Keratinocyte (primary cell): ENCODE results near the gene ADRB2.

Experiments used
- CTCF ChIP-seq, 3 experiments: IDR thresholded peaks in 1 of 3; conservative IDR thresholded peaks in 1 of 3; optimal IDR thresholded peaks in 1 of 3; 2 replicates in 2 of 3; 3 replicates in 1 of 3; pipeline versions ENCODE3 to v1.5.1; 2011; ENCODE audit warnings: low read length in 3 of 3, mild to moderate bottlenecking in 3 of 3, moderate library complexity in 2 of 3, control low read depth in 1 of 3, inconsistent platforms in 1 of 3; ENCODE audit not compliant: insufficient read depth in 2 of 3; ENCODE audit errors: extremely low read depth in 1 of 3
- EZH2 ChIP-seq: IDR thresholded peaks from one replicate; pipeline ENCODE4 v1.6.1; 2012; ENCODE audit warnings: inconsistent platforms, mild to moderate bottlenecking, low read length, moderate library complexity

GRCh38 chr5:148842161-148842560 lies 15.8 kb downstream of the ADRB2 start:
- TF ChIP-seq CTCF (optimal IDR thresholded peaks at IDR 0.05 in 1 of 3, IDR thresholded peaks at IDR 0.05 in 1 of 3, conservative IDR thresholded peaks at IDR 0.05 in 1 of 3; ENCODE audit: extremely low read depth in 1 of 3, insufficient read depth in 2 of 3, low read length in 3 of 3) (no peak), EZH2 (no peak)
